GM18951 (cell line): ENCODE measurements around the gene SP6.

ENCODE experiments used
- POLR2A ChIP-seq: IDR thresholded peaks from 4 replicates; pipeline ENCODE4 v1.6.1; 2011; ENCODE audit warnings: mild to moderate bottlenecking; ENCODE audit not compliant: insufficient read length, insufficient read depth; ENCODE audit errors: extremely low read depth
- in situ Hi-C: fragments of 300-500 bp; cut with MboI; formaldehyde crosslinking; loops from one replicate; pipeline ENCODE4 v1.12.0; 2022; ENCODE audit warnings: low sequenced_read_pairs, mixed read lengths, inconsistent platforms; ENCODE audit not compliant: unreplicated experiment

SP6 gene

DNA sequence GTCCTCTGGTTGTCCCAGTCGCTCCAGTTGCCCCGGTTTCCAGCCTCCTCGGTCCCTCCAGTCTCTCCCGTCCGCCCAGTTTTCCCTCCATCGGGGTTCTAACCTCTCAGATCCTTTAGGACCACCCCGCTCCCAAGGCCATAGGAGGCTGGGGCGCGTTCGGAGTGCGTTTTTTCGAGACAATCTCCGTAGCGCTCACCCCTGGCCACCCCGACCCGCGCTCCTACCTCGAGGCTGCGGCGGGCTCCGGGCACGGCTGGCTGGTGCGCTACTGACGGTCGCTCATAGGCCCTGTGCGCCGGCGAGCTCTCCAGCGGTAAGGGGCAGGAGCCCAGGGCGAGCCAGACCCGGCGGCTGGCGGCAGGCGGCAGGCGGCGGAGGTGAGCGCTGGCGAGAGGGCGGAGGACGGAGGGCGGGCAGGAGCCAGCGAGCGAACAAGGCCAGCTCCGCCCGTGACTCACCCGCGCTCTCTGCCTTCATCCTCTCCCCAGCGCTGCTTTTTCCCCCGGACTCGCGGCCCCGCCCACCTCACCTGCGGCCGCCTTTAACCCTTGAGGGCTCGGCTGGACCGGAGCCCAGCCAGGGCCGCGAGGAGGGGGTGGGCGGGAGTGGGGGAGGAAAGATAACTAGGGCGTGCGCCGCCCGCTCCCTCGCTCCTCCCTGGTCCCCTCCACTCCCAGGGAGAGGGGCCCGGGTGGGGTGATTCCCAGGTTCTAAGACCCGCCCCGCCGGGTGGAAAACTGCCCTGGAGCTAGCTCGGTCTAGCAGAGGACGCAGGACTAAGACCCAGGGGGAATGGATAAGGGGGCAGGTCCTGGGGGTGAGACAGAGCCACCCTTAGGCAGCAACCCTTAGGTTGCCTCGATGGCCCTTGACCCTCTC, at the start of gene SP6:
Gene SP6, minus strand, starts transcription at position 472 of the 882 bp plus-strand sequence. CDS start 2,734 bp downstream, outside the sequence.
- in situ Hi-C loops, result no loop called here
- TF ChIP-seq POLR2A, result no peak

DNA sequence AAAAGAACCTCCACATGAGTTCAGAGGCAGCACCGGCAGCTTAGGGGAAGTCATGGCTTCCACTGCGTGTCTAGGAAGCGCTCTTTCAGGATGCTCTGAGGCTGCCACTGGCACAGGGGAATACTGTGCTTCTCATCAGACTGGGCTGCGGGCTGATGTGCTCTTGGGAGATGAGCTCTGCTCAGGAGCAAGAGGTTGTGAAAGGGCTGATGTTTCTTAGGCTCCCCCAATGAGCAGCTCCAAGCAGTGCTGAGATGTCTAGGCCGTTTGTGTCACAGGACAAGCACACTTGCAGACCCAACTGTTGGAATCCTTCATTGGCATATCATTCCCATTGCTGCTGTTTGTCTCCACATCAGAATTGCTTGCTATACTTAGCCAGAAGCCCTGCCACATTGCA, 48.7 kb upstream of the SP6 start:
- TF ChIP-seq POLR2A, result no peak
- in situ Hi-C loops, result no loop called here

DNA sequence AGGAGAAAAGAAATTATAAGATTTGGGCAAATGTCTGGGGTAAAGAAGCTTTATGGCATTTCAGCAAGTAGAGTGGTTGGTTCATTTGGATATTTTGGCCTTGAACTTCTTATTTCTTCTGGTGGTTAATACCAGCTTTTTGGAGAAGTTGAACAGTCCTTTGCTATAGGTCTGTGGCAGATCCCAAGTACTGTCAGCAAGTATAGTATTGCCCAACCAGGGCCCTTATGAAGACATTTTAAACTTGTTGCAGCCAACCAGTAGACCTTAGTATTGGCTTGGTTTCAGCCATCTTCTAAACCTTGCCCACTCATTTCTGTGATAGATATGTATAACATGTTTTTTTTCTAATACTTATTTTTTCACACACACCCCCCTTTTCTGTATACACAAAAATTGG, 47.3 kb upstream of the SP6 start:
- in situ Hi-C loops, result no loop called here
- TF ChIP-seq POLR2A, result no peak

DNA sequence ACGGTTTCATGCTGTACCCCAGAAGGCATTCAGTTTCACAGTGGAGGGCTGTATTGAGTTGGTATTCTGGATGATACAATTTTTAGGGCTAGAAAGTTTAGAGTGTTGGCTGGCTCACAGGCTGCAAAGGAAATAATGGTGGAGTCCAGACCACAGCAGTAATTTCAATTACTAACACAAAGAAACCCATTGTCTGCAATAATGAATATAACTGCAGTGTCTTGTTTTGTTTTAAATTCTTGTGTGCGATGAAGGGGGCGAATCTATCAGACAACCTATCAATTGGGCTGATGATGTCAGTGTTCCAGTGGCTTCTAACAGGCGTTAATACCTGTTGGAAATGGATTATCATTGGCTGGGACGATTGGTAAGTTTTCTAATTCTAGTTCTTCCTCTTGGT, 46.6 kb upstream of the SP6 start:
- in situ Hi-C loops, result no loop called here

DNA sequence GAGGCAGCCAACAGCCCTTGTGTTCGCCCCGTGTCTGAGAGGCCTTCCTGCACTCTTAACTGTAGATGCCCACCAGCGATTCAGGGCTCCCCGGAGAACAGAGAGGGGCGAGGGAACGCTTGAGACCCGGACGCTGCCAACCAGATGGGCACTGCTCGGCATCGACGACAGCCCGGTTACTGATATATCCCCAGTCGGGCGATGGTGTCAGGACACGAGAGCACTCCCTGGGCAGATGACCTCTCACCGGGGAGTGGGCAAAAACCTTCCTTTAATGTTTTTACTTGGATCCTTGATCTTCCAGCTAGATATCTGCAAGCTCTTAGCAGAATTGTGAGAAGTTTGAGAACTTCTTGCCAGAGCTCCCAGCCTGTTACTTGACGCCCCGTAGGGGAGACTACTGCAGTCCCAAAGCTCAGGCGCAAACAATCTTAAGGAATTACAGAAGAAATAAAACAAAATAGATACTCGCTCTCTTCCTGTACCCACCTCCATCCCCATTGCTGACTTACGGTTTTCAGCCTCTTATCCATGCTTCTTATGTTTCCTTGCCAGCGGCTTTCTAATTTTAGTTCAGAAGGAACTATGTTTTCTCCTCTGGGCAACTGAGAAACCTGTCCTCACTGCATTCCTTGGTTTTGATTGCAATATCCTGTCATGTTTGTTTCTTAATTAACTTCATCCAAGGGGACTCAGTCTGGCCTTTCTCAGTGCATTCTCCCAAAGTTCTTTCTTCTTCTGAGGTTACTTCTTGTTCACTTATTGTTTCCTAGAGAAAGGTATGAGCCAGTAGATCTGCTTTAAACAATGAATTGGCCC, 45.9 kb upstream of the SP6 start:
- TF ChIP-seq POLR2A, result no peak
- in situ Hi-C loops, result no loop called here

More for the DNA sequence above, 46.6 kb upstream of the SP6 start:
- TF ChIP-seq POLR2A, result no peak

DNA sequence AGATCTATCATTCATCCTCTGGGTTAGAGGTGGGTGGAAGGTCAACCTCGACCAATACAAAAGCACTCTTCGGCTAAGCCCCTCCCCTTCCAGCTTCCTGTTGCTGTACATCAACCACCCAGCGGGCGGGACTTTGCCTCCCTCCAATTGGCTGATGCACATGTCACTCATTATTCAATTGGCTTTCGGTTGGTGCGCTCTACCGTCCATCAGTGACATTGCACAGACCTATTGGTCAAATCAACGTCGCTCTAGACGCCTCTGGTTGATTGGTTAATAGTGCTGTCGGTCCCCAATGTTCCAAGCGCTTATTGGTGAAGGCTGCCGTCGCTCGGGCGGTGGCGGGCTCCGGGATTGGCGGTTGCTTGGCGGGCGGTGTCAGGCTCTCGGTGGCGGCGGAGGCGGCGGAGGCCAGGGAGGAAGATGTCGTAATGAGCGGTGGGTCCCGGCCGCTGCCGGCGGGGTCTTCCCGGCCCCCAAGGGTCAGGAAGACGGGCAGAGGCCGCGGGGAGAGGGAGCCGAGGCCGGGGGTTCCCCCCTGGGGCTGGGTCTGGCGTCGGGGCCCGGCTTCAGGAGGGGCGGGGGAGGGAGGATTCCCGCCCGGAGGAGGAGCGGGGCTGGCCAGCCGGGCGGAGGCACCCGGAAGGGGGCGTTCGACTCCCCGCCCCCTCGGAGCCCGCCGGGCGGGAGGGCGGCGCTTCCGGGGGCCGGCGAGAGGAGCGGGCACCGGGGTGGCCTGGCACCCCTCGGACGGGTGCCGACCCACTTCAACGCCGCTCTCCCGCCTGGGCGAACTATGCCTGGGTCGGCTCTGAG, 45.1 kb upstream of the SP6 start, which contains the start of gene SP2:
Gene SP2, plus strand, starts transcription at position 381 of the 816 bp plus-strand sequence. Its CDS starts 51 bp downstream, at position 432.
- TF ChIP-seq POLR2A, result peak; percentile 88
- in situ Hi-C loops, result no loop called here

DNA sequence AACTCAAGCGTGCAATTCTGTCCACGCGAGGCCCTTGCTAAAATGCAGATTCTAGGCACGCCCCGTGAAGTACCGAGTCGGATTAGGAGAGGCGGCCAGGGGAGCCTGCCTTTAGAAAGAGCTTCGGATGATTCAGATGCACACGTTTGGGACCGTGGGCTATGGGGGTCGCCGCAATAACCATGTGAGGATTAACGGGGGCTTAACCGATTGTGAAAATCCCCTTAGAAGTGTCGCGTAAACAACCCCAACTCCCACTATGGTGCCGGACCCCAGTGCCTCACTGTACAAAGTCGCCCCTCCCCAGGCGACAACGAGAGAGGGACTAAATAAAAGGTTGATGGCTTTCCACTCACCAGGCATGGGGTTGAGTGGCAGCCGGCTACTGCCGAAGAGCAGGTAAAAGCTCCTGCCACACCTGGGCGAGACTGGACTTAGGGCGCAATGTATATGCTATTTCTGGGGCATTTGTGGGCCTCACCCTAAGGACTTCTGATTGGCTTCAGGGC, 44.4 kb upstream of the SP6 start:
- in situ Hi-C loops, result no loop called here

DNA sequence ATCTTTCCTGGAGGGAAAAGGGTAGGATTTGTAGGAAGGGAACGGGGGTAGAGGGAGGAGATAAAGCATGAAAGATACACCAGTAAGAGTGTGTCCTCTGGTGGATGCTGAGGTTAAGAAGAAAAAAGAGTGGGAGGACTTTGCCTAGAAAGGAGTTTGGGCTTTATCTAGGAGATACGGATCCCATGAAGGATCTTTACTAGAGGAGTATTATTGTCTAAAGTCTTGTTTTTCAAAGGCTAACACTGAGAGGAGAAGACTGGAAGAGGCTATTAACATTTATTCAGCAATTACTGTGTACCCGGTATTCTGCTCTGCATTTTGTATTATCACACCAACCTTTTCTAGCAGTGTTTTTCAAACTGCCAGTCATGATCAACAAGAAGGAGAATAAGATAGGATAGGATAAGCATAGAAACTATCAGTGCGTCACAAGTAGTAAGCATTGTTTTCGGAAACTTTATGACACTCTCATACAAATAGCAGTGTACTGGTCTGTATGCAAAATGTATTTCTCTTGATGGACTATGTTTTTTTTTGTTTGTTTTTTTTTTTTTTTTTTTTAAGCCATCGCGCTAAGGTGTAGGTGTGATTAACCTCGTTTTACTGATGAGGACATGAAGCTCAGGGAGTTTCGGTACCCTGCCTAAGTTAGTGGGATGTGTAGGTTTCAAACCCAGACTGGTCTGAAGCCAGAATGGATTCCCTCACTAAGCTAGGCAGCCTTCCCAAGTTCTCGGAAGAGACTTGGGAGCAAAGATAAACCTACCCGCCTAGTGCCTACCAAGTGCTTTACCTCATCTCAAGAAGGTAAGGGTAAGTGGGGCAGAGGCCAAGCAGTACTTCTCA, 43.8 kb upstream of the SP6 start:
- in situ Hi-C loops, result loop anchor here (5.0 kb wide), 1 partner anchor 52 kb away; the partner anchor contains the start of gene SCRN2
- TF ChIP-seq POLR2A, result no peak

More for the DNA sequence above, 44.4 kb upstream of the SP6 start:
- TF ChIP-seq POLR2A, result peak; percentile 89

DNA sequence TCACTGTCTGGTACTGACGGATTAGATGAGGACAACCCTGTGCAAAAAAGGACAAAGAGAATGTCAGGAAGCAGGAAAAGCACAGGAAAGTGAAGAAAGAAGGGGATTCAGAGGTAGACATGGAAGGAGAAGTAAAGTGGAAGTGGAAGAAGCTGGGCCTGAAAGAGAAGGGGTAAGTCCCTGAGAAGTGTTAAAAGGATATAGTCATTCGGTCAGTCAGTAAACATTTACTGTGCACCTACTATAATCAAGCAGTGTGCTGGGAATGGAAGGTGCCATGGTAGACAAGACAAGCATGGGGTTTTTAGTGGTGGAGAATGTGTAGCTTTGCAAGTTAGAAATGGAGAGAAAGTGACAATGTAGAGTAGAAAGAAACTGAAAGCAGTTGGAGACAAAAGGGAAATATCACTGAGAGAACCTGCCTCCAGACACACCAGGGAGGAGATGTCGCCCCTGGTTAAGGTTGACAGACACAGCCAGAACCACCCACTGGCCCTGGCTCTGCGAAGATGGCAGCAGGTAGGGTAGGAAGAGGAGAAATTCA, 40.7 kb upstream of the SP6 start:
- TF ChIP-seq POLR2A, result no peak
- in situ Hi-C loops, result loop anchor here (5.0 kb wide), 1 partner anchor 49 kb away; the partner anchor contains the start of gene SCRN2

DNA sequence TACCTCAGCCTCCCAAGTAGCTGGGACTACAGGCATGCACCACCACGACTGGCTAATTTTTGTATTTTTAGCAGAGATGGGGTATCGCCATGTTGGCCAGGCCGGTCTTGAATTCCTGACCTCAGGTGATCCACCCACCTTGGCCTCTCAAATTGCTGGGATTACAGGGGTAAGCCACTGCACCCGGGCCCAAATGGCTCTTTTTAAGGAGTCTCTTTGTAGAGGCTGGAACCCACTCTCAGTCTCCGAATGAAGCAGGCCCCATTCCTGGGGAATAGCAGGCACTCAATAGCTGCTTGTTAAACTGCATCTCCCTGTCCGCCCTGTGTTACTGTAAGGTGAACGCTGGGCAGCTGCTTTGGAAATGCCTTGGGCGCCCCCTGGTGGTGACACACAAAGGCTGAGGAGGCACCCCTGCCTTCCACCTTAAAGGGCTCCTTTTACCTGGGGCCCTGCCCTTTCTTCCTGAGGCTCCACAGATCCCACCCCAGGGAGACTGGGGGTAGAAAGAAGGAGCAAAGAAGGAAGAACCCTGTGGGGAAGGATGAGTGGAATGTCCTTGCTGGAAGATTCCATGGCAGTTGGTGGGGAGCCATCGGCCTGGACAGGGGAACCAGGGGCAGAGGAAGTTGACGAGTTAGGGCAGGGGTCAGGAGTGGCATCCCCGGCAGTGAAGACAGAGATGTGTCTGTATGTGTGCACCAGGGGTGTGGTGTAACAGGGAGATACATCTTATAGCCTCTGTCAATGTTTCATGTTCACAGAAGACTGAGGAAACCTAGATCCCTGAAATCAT, 39.0 kb upstream of the SP6 start:
- in situ Hi-C loops, result loop anchor here (5.0 kb wide), 1 partner anchor 48 kb away; the partner anchor contains the start of gene SCRN2
- TF ChIP-seq POLR2A, result no peak

DNA sequence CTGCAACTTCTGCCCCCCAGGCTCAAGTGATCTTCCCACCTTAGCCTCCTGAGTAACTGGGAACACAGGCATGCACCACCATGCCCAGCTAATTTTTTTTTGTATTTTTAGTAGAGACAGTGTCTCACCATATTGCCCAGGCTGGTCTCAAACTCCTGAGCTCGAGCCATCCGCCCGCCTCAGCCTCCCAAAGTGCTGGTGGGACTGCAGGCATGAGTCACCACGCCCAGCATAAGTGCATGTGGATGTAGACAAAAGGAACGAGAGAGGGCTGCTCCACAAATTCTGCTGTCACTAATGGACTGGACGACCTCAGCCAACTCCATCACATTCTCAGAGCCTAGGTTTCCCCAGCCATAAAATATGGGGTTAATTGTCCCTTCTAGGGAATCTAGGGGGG, 37.3 kb upstream of the SP6 start:
- in situ Hi-C loops, result no loop called here
- no peak for TF ChIP-seq POLR2A
